Esophagus squamous epithelium (tissue), 5 donors: ENCODE measurements around the gene KIF5C. TPM values are rescaled to one million over a fixed set of nuclear protein-coding genes. Genes with fewer than 3 reads are reported as not detected.

Source experiments
- DNase-seq: peaks from one replicate; lab custom pipeline; 2025; lab: John Stamatoyannopoulos, UW
- H3K27ac ChIP-seq, 4 donors: fragments of 200-600 bp; sonication (generic); one replicate each; pipeline ENCODE4 v1.5.1; 2016 to 2019; ENCODE audit warnings: mild to moderate bottlenecking in 1 of 4
- H3K27me3 ChIP-seq, 4 donors: fragments of 200-600 bp; sonication (generic); 1 replicate in 3 of 4; 2 replicates in 1 of 4; pipeline versions ENCODE4 v1.5.1 to v1.6.0; 2017 to 2021; ENCODE audit warnings: antibody characterized with exemption in 1 of 4
- H3K36me3 ChIP-seq, 3 donors: fragments of 200-600 bp; sonication (generic); one replicate each; pipeline ENCODE4 v1.5.1; 2016 to 2019
- H3K4me1 ChIP-seq, 3 donors: fragments of 200-600 bp; sonication (generic); one replicate each; pipeline ENCODE4 v1.5.1; 2017 to 2019
- H3K4me3 ChIP-seq, 4 donors: fragments of 200-600 bp; sonication (generic); 1 replicate in 3 of 4; 2 replicates in 1 of 4; pipeline ENCODE4 v1.5.1; 2016 to 2019; ENCODE audit warnings: mild to moderate bottlenecking in 2 of 4, moderate library complexity in 1 of 4
- H3K9me3 ChIP-seq, 3 donors: fragments of 200-600 bp; sonication (generic); one replicate each; pipeline ENCODE4 v1.5.1; 2016 to 2019
- CTCF ChIP-seq, 6 experiments: fragments of 450-650 bp in 4 of 6; fragments of 200-600 bp in 2 of 6; sonication (generic) in 2 of 6; IDR thresholded peaks; one replicate each; pipeline ENCODE4 v1.5.1; 2016 to 2019; ENCODE audit warnings: antibody characterized with exemption in 6 of 6, mild to moderate bottlenecking in 4 of 6, moderate library complexity in 4 of 6
- POLR2A ChIP-seq, 4 donors: fragments of 450-650 bp; IDR thresholded peaks; one replicate each; pipeline ENCODE4 v1.6.1; 2017; ENCODE audit warnings: antibody characterized with exemption in 4 of 4, mild to moderate bottlenecking in 4 of 4, moderate library complexity in 3 of 4
- WGBS, 2 donors: methylation state at CpG; one replicate each; pipeline ENCODE4 v1.1.5; 2018; 5-methylcytosine and 5-hydroxymethylcytosine counted together
- intact Hi-C: fragments of 100-400 bp; cut with DNase I; formaldehyde crosslinking; loops from one replicate; pipeline ENCODE4 v1.15.0; 2022
- total RNA-seq, 4 donors: library from RNA; depleted of rRNA; stranded (reverse); fragments of >200 nt; gene quantifications; one replicate each; pipeline ENCODE4 v1.1.0, GENCODE V29; 2016
- donor health status: DM: yes; HTN: yes; CAD: no.

The KIF5C gene
- total RNA-seq, 4 donors from 2014 or later = 0.09 to 2.3 (median 0.41) TPM; not detected in 1

- peaks cover 0 to 27% (median 7%) of the 10 kb centered on the region in 3 donors for H3K4me1 ChIP-seq
- no peaks in the 10 kb centered on the region for H3K36me3 ChIP-seq
- no peak for TF ChIP-seq POLR2A (IDR thresholded peaks at IDR 0.05)
- TF ChIP-seq CTCF (IDR thresholded peaks at IDR 0.05) = no peak
- H3K9me3 ChIP-seq = no peaks in the 10 kb centered on the region
- H3K27ac ChIP-seq = no peak overlapping the region
- peaks cover 0 to 34% (median 0%) of the 10 kb centered on the region in 4 donors for H3K27me3 ChIP-seq
- no peak for DNase-seq
- intact Hi-C loops = no loop called here
- 90 to 100% methylated on average over 2 to 4 of the region's 10 CpGs for WGBS, 2 donors
- no peak overlapping the region for H3K4me3 ChIP-seq
Observed at GRCh38 chr2:149020432-149020851, 145.4 kb downstream of the KIF5C start.

DNA sequence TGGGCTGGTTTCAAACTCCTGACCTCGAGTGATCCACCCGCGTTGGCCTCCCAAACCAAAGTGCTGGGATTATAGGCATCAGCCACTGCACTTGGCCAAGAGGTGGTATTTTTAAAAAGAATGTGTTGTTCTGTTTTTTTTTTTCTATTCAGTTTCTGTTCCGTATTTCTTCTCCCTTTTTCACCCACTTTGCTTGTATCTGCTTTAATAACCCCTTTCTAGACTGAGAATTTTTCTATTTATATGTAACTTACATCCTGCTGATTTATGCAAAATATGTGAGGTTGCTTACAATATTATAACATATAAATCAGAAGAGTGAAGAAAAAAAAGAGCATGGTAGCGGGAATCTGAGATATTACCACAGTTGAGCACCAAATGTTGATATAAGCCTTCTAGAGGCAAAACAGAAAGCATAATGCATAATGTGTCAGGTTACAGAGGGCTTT, 146.3 kb downstream of the KIF5C start:
- no peak for DNase-seq
- peaks cover 0 to 25% (median 0%) of the 10 kb centered on the region in 4 donors for H3K27me3 ChIP-seq
- TF ChIP-seq POLR2A (IDR thresholded peaks at IDR 0.05) (no peak), CTCF (IDR thresholded peaks at IDR 0.05) (no peak)
- H3K27ac ChIP-seq = no peak overlapping the region
- no peaks in the 10 kb centered on the region for H3K9me3 ChIP-seq
- no peak overlapping the region for H3K4me3 ChIP-seq
- WGBS, 2 donors = 69 to 86% methylated on average over 5 of the region's 5 CpGs
- H3K36me3 ChIP-seq = no peaks in the 10 kb centered on the region
- intact Hi-C loops = no loop called here
- H3K4me1 ChIP-seq = peaks cover 0 to 27% (median 7%) of the 10 kb centered on the region in 3 donors

DNA sequence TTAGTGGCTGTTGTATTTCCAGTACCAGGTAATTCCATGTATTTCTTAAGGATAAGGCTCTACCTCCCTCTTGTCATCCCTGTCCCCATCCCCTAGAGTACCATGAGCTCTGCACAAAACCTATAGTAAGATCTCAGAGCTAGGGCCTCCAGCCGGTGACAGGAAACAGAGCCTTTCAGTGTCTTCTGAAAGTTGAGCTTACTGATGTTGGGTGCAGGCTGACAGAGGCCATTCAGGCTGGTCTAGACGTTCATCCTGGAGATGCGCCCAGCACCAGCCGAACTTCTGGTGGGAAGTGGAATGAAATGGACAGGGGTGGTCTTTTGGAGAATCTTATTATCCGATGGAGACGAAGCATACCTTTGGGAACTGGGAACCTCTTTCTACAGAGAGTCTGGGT, 146.7 kb downstream of the KIF5C start:
- Histone ChIP-seq H3K9me3 (no peaks in the 10 kb centered on the region), H3K27me3 (peaks cover 0 to 21% (median 0%) of the 10 kb centered on the region in 4 donors), H3K4me3 (no peak overlapping the region), H3K4me1 (peaks cover 0 to 27% (median 7%) of the 10 kb centered on the region in 3 donors), H3K36me3 (no peaks in the 10 kb centered on the region), H3K27ac (no peak overlapping the region)
- DNase-seq = no peak
- intact Hi-C loops = no loop called here
- TF ChIP-seq CTCF (IDR thresholded peaks at IDR 0.05) = no peak
- TF ChIP-seq POLR2A (IDR thresholded peaks at IDR 0.05) = no peak
- 73 to 92% methylated on average over 5 to 6 of the region's 6 CpGs for WGBS, 2 donors

DNA sequence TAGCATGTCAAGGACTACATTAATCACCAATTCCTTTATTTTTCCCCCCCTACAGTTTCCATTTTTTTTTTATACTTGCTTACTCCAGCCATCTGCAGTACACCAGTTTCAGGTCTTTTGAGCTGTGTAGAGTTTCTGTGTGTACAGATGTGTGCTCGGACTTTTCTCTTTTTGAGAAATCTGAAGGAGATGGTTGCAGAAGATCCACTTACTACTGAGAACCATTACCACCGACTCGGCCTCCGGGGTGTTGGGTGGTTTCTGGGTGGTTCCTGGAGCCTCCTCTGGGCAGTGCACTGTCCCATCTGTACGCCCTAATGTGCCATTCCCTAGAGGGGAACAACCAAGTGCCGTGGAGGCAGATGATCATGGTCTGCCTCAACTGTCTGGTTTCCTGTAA, 148.1 kb downstream of the KIF5C start:
- TF ChIP-seq POLR2A (IDR thresholded peaks at IDR 0.05) = no peak
- no peak for TF ChIP-seq CTCF (IDR thresholded peaks at IDR 0.05)
- WGBS, 2 donors = 86 to 89% methylated on average over 6 of the region's 6 CpGs
- Histone ChIP-seq H3K9me3 (no peaks in the 10 kb centered on the region), H3K27me3 (peaks cover 0 to 12% (median 0%) of the 10 kb centered on the region in 4 donors), H3K4me1 (peaks cover 0 to 28% (median 7%) of the 10 kb centered on the region in 3 donors), H3K36me3 (no peaks in the 10 kb centered on the region), H3K4me3 (no peak overlapping the region), H3K27ac (no peak overlapping the region)
- DNase-seq = no peak
- intact Hi-C loops = no loop called here

GRCh38 chr2:149027590-149028250, 152.7 kb downstream of the KIF5C start:
- intact Hi-C loops = no loop called here
- H3K4me1 ChIP-seq = peaks cover 0 to 26% (median 0%) of the 10 kb centered on the region in 3 donors
- H3K36me3 ChIP-seq = no peaks in the 10 kb centered on the region
- H3K27me3 ChIP-seq = peaks cover 0 to 33% (median 0%) of the 10 kb centered on the region in 4 donors
- WGBS, 2 donors = 32 to 38% methylated on average over 7 of the region's 7 CpGs
- no peaks in the 10 kb centered on the region for H3K9me3 ChIP-seq
- no peak for DNase-seq
- peak overlapping the region in 3 of 4 donors; percentile 4 to 31 (median 27) for H3K27ac ChIP-seq
- peak overlapping the region in 3 of 4 donors; percentile 13 to 26 (median 23) for H3K4me3 ChIP-seq
- TF ChIP-seq CTCF (IDR thresholded peaks at IDR 0.05) = no peak
- no peak for TF ChIP-seq POLR2A (IDR thresholded peaks at IDR 0.05)
